Central memory CD8-positive, alpha-beta T cell (primary cell): ENCODE measurements around the gene WDR55.
A peak's percentile ranks its signal among the peaks of the same experiment; 100 is the strongest.
"Not testable (repeated sequence)": the region's sequence is repeated elsewhere in the genome, so short reads cannot be mapped to it uniquely, and the experiment has no call there.

ENCODE experiments used
- ATAC-seq: fragments of 150-1000 bp; cut with Tn5 transposase; replicated peaks from 2 replicates; pipeline ENCODE4 v1.10.0; 2022; ENCODE audit warnings: mild to moderate bottlenecking, moderate FRiP score, moderate number of reproducible peaks; ENCODE audit not compliant: poor library complexity, severe bottlenecking; ENCODE audit errors: extremely low read depth
- DNase-seq, 2 donors: peaks; one replicate each; pipeline ENCODE4 v3.0.0; 2021; ENCODE audit warnings: low spot score in 2 of 2
- H3K27ac Mint-ChIP-seq: one replicate; pipeline ENCODE4 v1.8.0; 2022; ENCODE audit warnings: low read depth, mild to moderate bottlenecking, moderate library complexity, mixed read lengths
- H3K27me3 Mint-ChIP-seq: one replicate; pipeline ENCODE4 v1.8.0; 2022; ENCODE audit warnings: mixed read lengths
- H3K36me3 Mint-ChIP-seq: one replicate; pipeline ENCODE4 v1.8.0; 2022; ENCODE audit warnings: mild to moderate bottlenecking, moderate library complexity, mixed read lengths; ENCODE audit not compliant: insufficient read depth
- H3K4me1 Mint-ChIP-seq: one replicate; pipeline ENCODE4 v1.8.0; 2022; ENCODE audit warnings: mixed read lengths
- H3K4me3 Mint-ChIP-seq: one replicate; pipeline ENCODE4 v1.8.0; 2022; ENCODE audit warnings: mild to moderate bottlenecking, moderate library complexity, mixed read lengths
- H3K9me3 Mint-ChIP-seq: one replicate; pipeline ENCODE4 v1.8.0; 2022; ENCODE audit warnings: mixed read lengths

Gene WDR55

GRCh38 chr5:140664359-140665119 is at the start of gene WDR55:
TSS of gene WDR55 (plus strand) at chr5:140664904. CDS start at chr5:140664913, 9 bp downstream.
- Mint-ChIP-seq H3K36me3 (peaks cover 51% of the 10 kb centered on the region), H3K9me3 (no peaks in the 10 kb centered on the region), H3K4me1 (peaks cover 32% of the 10 kb centered on the region), H3K4me3 (peak within 1 kb of the TSS; percentile 99), H3K27me3 (no peaks in the 10 kb centered on the region), H3K27ac (peak within 1 kb of the TSS; percentile 96)
- DNase-seq (peak; percentile 88 to 90), ATAC-seq (peak; percentile 97)

GRCh38 chr5:140622301-140622700 is 42.4 kb upstream of the WDR55 start:
- no peak for DNase-seq
- Mint-ChIP-seq H3K27ac (no peak overlapping the region), H3K27me3 (peaks cover 9% of the 10 kb centered on the region)

GRCh38 chr5:140623061-140623460 is 41.6 kb upstream of the WDR55 start:
- H3K9me3 Mint-ChIP-seq, H3K27ac Mint-ChIP-seq, H3K4me1 Mint-ChIP-seq, H3K27me3 Mint-ChIP-seq, DNase-seq, H3K36me3 Mint-ChIP-seq, H3K4me3 Mint-ChIP-seq, ATAC-seq: not testable (repeated sequence)

More at GRCh38 chr5:140622301-140622700, 42.4 kb upstream of the WDR55 start:
- H3K36me3 Mint-ChIP-seq = no peaks in the 10 kb centered on the region
- H3K9me3 Mint-ChIP-seq = no peaks in the 10 kb centered on the region
- no peak overlapping the region for H3K4me3 Mint-ChIP-seq
- ATAC-seq = no peak
- H3K4me1 Mint-ChIP-seq = no peaks in the 10 kb centered on the region

- not testable (repeated sequence) for ATAC-seq, H3K9me3 Mint-ChIP-seq, H3K4me3 Mint-ChIP-seq, H3K27ac Mint-ChIP-seq, H3K27me3 Mint-ChIP-seq, H3K36me3 Mint-ChIP-seq, H3K4me1 Mint-ChIP-seq, DNase-seq
Measured at GRCh38 chr5:140624886-140625285, 39.8 kb upstream of the WDR55 start.

GRCh38 chr5:140627972-140628371 is 36.7 kb upstream of the WDR55 start:
- no peak for ATAC-seq
- H3K36me3 Mint-ChIP-seq = peaks cover 3% of the 10 kb centered on the region
- H3K27ac Mint-ChIP-seq = no peak overlapping the region

GRCh38 chr5:140628711-140629110 is 36.0 kb upstream of the WDR55 start:
- no peak for ATAC-seq
- Mint-ChIP-seq H3K27ac (no peak overlapping the region), H3K36me3 (peaks cover 3% of the 10 kb centered on the region), H3K4me1 (peaks cover 12% of the 10 kb centered on the region), H3K9me3 (no peaks in the 10 kb centered on the region), H3K4me3 (no peak overlapping the region), H3K27me3 (peaks cover 10% of the 10 kb centered on the region)
- DNase-seq = no peak

More at GRCh38 chr5:140627972-140628371, 36.7 kb upstream of the WDR55 start:
- no peaks in the 10 kb centered on the region for H3K9me3 Mint-ChIP-seq
- H3K4me3 Mint-ChIP-seq = no peak overlapping the region
- H3K27me3 Mint-ChIP-seq = peaks cover 10% of the 10 kb centered on the region
- DNase-seq = no peak
- peaks cover 7% of the 10 kb centered on the region for H3K4me1 Mint-ChIP-seq

GRCh38 chr5:140630292-140631035 is 34.2 kb upstream of the WDR55 start:
- no peaks in the 10 kb centered on the region for H3K9me3 Mint-ChIP-seq
- H3K4me1 Mint-ChIP-seq = peaks cover 12% of the 10 kb centered on the region
- peaks cover 10% of the 10 kb centered on the region for H3K27me3 Mint-ChIP-seq
- peaks cover 3% of the 10 kb centered on the region for H3K36me3 Mint-ChIP-seq
- H3K4me3 Mint-ChIP-seq = peak overlapping the region; percentile 41
- no peak overlapping the region for H3K27ac Mint-ChIP-seq
- DNase-seq (no peak), ATAC-seq (no peak)

GRCh38 chr5:140631036-140631417 is 33.7 kb upstream of the WDR55 start:
- ATAC-seq (no peak), DNase-seq (no peak)
- Mint-ChIP-seq H3K4me3 (peak overlapping the region; percentile 41), H3K4me1 (peaks cover 12% of the 10 kb centered on the region), H3K36me3 (peaks cover 3% of the 10 kb centered on the region), H3K27me3 (peaks cover 10% of the 10 kb centered on the region), H3K9me3 (no peaks in the 10 kb centered on the region), H3K27ac (no peak overlapping the region)

- no peaks in the 10 kb centered on the region for H3K9me3 Mint-ChIP-seq
- H3K36me3 Mint-ChIP-seq = peaks cover 3% of the 10 kb centered on the region
- H3K4me3 Mint-ChIP-seq = peak overlapping the region; percentile 83
- ATAC-seq (peak; percentile 69), DNase-seq (no peak)
- peaks cover 10% of the 10 kb centered on the region for H3K27me3 Mint-ChIP-seq
- H3K27ac Mint-ChIP-seq = peak overlapping the region; percentile 64
- peaks cover 12% of the 10 kb centered on the region for H3K4me1 Mint-ChIP-seq
Measured at GRCh38 chr5:140631831-140632365, 32.8 kb upstream of the WDR55 start.

GRCh38 chr5:140632366-140633020 is 32.2 kb upstream of the WDR55 start:
- DNase-seq (peak in 1 of 2 donors; percentile 25), ATAC-seq (peak; percentile 84)
- Mint-ChIP-seq H3K27ac (peak overlapping the region; percentile 64), H3K9me3 (no peaks in the 10 kb centered on the region), H3K4me1 (peaks cover 12% of the 10 kb centered on the region), H3K36me3 (peaks cover 4% of the 10 kb centered on the region), H3K4me3 (peak overlapping the region; percentile 83), H3K27me3 (peaks cover 10% of the 10 kb centered on the region)

- peaks cover 4% of the 10 kb centered on the region for H3K36me3 Mint-ChIP-seq
- ATAC-seq = no peak
- no peaks in the 10 kb centered on the region for H3K9me3 Mint-ChIP-seq
- DNase-seq = no peak
- peaks cover 10% of the 10 kb centered on the region for H3K27me3 Mint-ChIP-seq
- H3K4me1 Mint-ChIP-seq = peaks cover 16% of the 10 kb centered on the region
- peak within 1 kb of the TSS; percentile 83 for H3K4me3 Mint-ChIP-seq
- peak within 1 kb of the TSS; percentile 64 for H3K27ac Mint-ChIP-seq
Measured at GRCh38 chr5:140633021-140633471, 31.7 kb upstream of the WDR55 start, which contains the start of gene CD14. TSS of gene CD14 (minus strand) at chr5:140633175. CDS start at chr5:140633071, 104 bp downstream.

- Mint-ChIP-seq H3K27me3 (peaks cover 10% of the 10 kb centered on the region), H3K9me3 (no peaks in the 10 kb centered on the region), H3K36me3 (peaks cover 4% of the 10 kb centered on the region), H3K4me1 (peaks cover 21% of the 10 kb centered on the region), H3K4me3 (peak overlapping the region; percentile 83), H3K27ac (peak overlapping the region; percentile 64)
- ATAC-seq (no peak), DNase-seq (no peak)
Measured at GRCh38 chr5:140633501-140633900, 31.2 kb upstream of the WDR55 start.
